ENCODE data around the gene SEC14L2.

DNA sequence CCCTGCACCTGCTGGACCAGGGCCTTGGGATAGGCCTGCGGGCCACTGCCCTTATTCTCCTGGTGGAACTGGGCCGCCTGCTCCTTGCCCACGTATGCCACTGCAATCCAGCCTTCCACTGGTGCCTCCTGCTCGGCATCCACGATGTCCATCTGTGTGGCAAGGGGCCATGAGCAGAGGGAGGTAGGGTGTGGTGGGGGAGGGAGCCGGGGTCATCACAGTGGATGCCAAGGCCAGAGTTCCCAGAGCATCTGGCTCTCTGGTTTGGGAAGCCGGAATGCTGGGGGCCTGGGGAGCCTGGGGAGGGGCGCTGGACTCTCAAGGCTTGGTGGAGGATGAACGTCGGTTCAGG, 10.2 kb upstream of the SEC14L2 start:
- TF ChIP-seq, protein P1, sequence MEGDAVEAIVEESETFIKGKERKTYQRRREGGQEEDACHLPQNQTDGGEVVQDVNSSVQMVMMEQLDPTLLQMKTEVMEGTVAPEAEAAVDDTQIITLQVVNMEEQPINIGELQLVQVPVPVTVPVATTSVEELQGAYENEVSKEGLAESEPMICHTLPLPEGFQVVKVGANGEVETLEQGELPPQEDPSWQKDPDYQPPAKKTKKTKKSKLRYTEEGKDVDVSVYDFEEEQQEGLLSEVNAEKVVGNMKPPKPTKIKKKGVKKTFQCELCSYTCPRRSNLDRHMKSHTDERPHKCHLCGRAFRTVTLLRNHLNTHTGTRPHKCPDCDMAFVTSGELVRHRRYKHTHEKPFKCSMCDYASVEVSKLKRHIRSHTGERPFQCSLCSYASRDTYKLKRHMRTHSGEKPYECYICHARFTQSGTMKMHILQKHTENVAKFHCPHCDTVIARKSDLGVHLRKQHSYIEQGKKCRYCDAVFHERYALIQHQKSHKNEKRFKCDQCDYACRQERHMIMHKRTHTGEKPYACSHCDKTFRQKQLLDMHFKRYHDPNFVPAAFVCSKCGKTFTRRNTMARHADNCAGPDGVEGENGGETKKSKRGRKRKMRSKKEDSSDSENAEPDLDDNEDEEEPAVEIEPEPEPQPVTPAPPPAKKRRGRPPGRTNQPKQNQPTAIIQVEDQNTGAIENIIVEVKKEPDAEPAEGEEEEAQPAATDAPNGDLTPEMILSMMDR (IDR thresholded peaks at IDR 0.05; ENCODE audit: insufficient read depth, low read depth, low read length) = no peak
- TF ChIP-seq EZH2 (IDR thresholded peaks at IDR 0.05; ENCODE audit: insufficient read depth, low read length) = no peak

Measured in astrocyte (in vitro differentiated cells and primary cell).